OCI-LY1 (cell line): ENCODE measurements around the gene C11orf21.

Experiments used
- CTCF ChIP-seq: fragments of 200-600 bp; sonication (generic), shearing (Covaris generic); IDR thresholded peaks from 2 replicates; pipeline ENCODE4 v1.5.1; 2017; ENCODE audit warnings: mild to moderate bottlenecking, antibody characterized with exemption, low read length, moderate library complexity, mixed read lengths
- EZH2 ChIP-seq: fragments of 200-600 bp; sonication (generic), shearing (Covaris generic); IDR thresholded peaks from 2 replicates; pipeline ENCODE4 v1.8.0; 2017; ENCODE audit warnings: borderline replicate concordance, mixed run types, mild to moderate bottlenecking, antibody characterized with exemption, low read length, moderate library complexity, mixed read lengths

GRCh38 chr11:2315395-2316168, 13.9 kb upstream of the C11orf21 start:
- no peak for TF ChIP-seq CTCF
- TF ChIP-seq EZH2, result no peak
